GM21717 (cell line): ENCODE results near the gene TRMT1.
"Not testable (repeated sequence)": the region's sequence is repeated elsewhere in the genome, so short reads cannot be mapped to it uniquely, and the experiment has no call there.

Experiments
- ATAC-seq: cut with Tn5 transposase; IDR thresholded peaks from one replicate; pipeline ENCODE4 v1.9.1; 2021; ENCODE audit warnings: mild to moderate bottlenecking, moderate library complexity; ENCODE audit not compliant: unreplicated experiment

Gene TRMT1

GRCh38 chr19:13116282-13117175, at the start of gene TRMT1:
TSS of gene TRMT1 (minus strand) at chr19:13116740. CDS start at chr19:13116399, 341 bp downstream.
- ATAC-seq, result peak; percentile 42

- ATAC-seq, result not testable (repeated sequence)
These were observed 49.6 kb upstream of the TRMT1 start for GRCh38 chr19:13166151-13166550.

- ATAC-seq, result no peak
These were observed 48.8 kb upstream of the TRMT1 start for GRCh38 chr19:13165162-13165997.

GRCh38 chr19:13164343-13165161, 48.0 kb upstream of the TRMT1 start:
- no peak for ATAC-seq

- no peak for ATAC-seq
These were observed 47.2 kb upstream of the TRMT1 start for GRCh38 chr19:13163609-13164342.

- ATAC-seq, result peak; percentile 40
These were observed 46.4 kb upstream of the TRMT1 start for GRCh38 chr19:13162724-13163608.

- ATAC-seq, result no peak
These were observed 44.0 kb upstream of the TRMT1 start for GRCh38 chr19:13160557-13160956.

GRCh38 chr19:13159713-13160112, 43.2 kb upstream of the TRMT1 start:
- no peak for ATAC-seq

- no peak for ATAC-seq
These were observed 39.2 kb upstream of the TRMT1 start for GRCh38 chr19:13155472-13156359.

GRCh38 chr19:13154911-13155471, 38.5 kb upstream of the TRMT1 start:
- ATAC-seq, result no peak

GRCh38 chr19:13154241-13154778, 37.8 kb upstream of the TRMT1 start:
- no peak for ATAC-seq

GRCh38 chr19:13153569-13154240, 37.2 kb upstream of the TRMT1 start:
- no peak for ATAC-seq

GRCh38 chr19:13152974-13153568, 36.5 kb upstream of the TRMT1 start:
- peak; percentile 19 for ATAC-seq

- peak; percentile 5 for ATAC-seq
These were observed 35.9 kb upstream of the TRMT1 start for GRCh38 chr19:13152356-13152973.

GRCh38 chr19:13151605-13152355, 35.2 kb upstream of the TRMT1 start:
- peak; percentile 31 for ATAC-seq
